ENCODE results near the gene PRSS58.

The PRSS58 gene

GRCh38 chr7:142257958-142258357 lies at the start of gene PRSS58:
TSS of gene PRSS58 (minus strand) at chr7:142258058. CDS start at chr7:142257707, 351 bp downstream.
- Histone ChIP-seq H3K27ac (ENCODE audit: low read depth, low read length) (no peak within 1 kb of the TSS), H3K9ac (ENCODE audit: low read length) (no peak within 1 kb of the TSS), H3K27me3 (ENCODE audit: control insufficient read depth, insufficient read depth, low read length) (no peaks in the 10 kb centered on the region), H3K36me3 (ENCODE audit: control insufficient read depth, insufficient read depth, low read length) (no peaks in the 10 kb centered on the region), H3K4me1 (ENCODE audit: control insufficient read depth, insufficient read depth, low read length) (no peaks in the 10 kb centered on the region), H3K4me3 (ENCODE audit: low read length) (no peak within 1 kb of the TSS)

- H3K36me3 ChIP-seq (ENCODE audit: control insufficient read depth, insufficient read depth, low read length), result no peaks in the 10 kb centered on the region
- no peaks in the 10 kb centered on the region for H3K27me3 ChIP-seq (ENCODE audit: control insufficient read depth, insufficient read depth, low read length)
- no peaks in the 10 kb centered on the region for H3K4me1 ChIP-seq (ENCODE audit: control insufficient read depth, insufficient read depth, low read length)
- no peak overlapping the region for H3K9ac ChIP-seq (ENCODE audit: low read length)
- no peak overlapping the region for H3K4me3 ChIP-seq (ENCODE audit: low read length)
- no peak overlapping the region for H3K27ac ChIP-seq (ENCODE audit: low read depth, low read length)
Observed at GRCh38 chr7:142307246-142307900, 49.5 kb upstream of the PRSS58 start.

- Histone ChIP-seq H3K4me1 (ENCODE audit: control insufficient read depth, insufficient read depth, low read length) (no peaks in the 10 kb centered on the region), H3K36me3 (ENCODE audit: control insufficient read depth, insufficient read depth, low read length) (no peaks in the 10 kb centered on the region)
Observed at GRCh38 chr7:142303650-142304049, 45.8 kb upstream of the PRSS58 start.

GRCh38 chr7:142301923-142302550 lies 44.2 kb upstream of the PRSS58 start:
- Histone ChIP-seq H3K4me1 (ENCODE audit: control insufficient read depth, insufficient read depth, low read length) (no peaks in the 10 kb centered on the region), H3K4me3 (ENCODE audit: low read length) (no peak overlapping the region), H3K27ac (ENCODE audit: low read depth, low read length) (no peak overlapping the region), H3K9ac (ENCODE audit: low read length) (no peak overlapping the region), H3K36me3 (ENCODE audit: control insufficient read depth, insufficient read depth, low read length) (no peaks in the 10 kb centered on the region), H3K27me3 (ENCODE audit: control insufficient read depth, insufficient read depth, low read length) (peaks cover 3% of the 10 kb centered on the region)

More at GRCh38 chr7:142303650-142304049, 45.8 kb upstream of the PRSS58 start:
- H3K27me3 ChIP-seq (ENCODE audit: control insufficient read depth, insufficient read depth, low read length), result no peaks in the 10 kb centered on the region
- no peak overlapping the region for H3K27ac ChIP-seq (ENCODE audit: low read depth, low read length)
- H3K9ac ChIP-seq (ENCODE audit: low read length), result no peak overlapping the region
- no peak overlapping the region for H3K4me3 ChIP-seq (ENCODE audit: low read length)

GRCh38 chr7:142301299-142301698 lies 43.4 kb upstream of the PRSS58 start:
- H3K4me3 ChIP-seq (ENCODE audit: low read length), result no peak overlapping the region
- H3K4me1 ChIP-seq (ENCODE audit: control insufficient read depth, insufficient read depth, low read length), result no peaks in the 10 kb centered on the region
- H3K27me3 ChIP-seq (ENCODE audit: control insufficient read depth, insufficient read depth, low read length), result peaks cover 3% of the 10 kb centered on the region
- no peak overlapping the region for H3K27ac ChIP-seq (ENCODE audit: low read depth, low read length)
- H3K9ac ChIP-seq (ENCODE audit: low read length), result no peak overlapping the region
- no peaks in the 10 kb centered on the region for H3K36me3 ChIP-seq (ENCODE audit: control insufficient read depth, insufficient read depth, low read length)

- no peak overlapping the region for H3K9ac ChIP-seq (ENCODE audit: low read length)
- H3K36me3 ChIP-seq (ENCODE audit: control insufficient read depth, insufficient read depth, low read length), result no peaks in the 10 kb centered on the region
- H3K4me3 ChIP-seq (ENCODE audit: low read length), result no peak overlapping the region
- no peaks in the 10 kb centered on the region for H3K4me1 ChIP-seq (ENCODE audit: control insufficient read depth, insufficient read depth, low read length)
- H3K27me3 ChIP-seq (ENCODE audit: control insufficient read depth, insufficient read depth, low read length), result peaks cover 3% of the 10 kb centered on the region
- H3K27ac ChIP-seq (ENCODE audit: low read depth, low read length), result no peak overlapping the region
Observed at GRCh38 chr7:142300689-142301088, 42.8 kb upstream of the PRSS58 start.

- no peaks in the 10 kb centered on the region for H3K4me1 ChIP-seq (ENCODE audit: control insufficient read depth, insufficient read depth, low read length)
- peaks cover 3% of the 10 kb centered on the region for H3K27me3 ChIP-seq (ENCODE audit: control insufficient read depth, insufficient read depth, low read length)
- H3K4me3 ChIP-seq (ENCODE audit: low read length), result no peak overlapping the region
- no peak overlapping the region for H3K9ac ChIP-seq (ENCODE audit: low read length)
- no peaks in the 10 kb centered on the region for H3K36me3 ChIP-seq (ENCODE audit: control insufficient read depth, insufficient read depth, low read length)
- H3K27ac ChIP-seq (ENCODE audit: low read depth, low read length), result no peak overlapping the region
Observed at GRCh38 chr7:142299237-142299781, 41.5 kb upstream of the PRSS58 start.

- Histone ChIP-seq H3K27me3 (ENCODE audit: control insufficient read depth, insufficient read depth, low read length) (peaks cover 3% of the 10 kb centered on the region), H3K36me3 (ENCODE audit: control insufficient read depth, insufficient read depth, low read length) (no peaks in the 10 kb centered on the region), H3K4me1 (ENCODE audit: control insufficient read depth, insufficient read depth, low read length) (no peaks in the 10 kb centered on the region)
Observed at GRCh38 chr7:142298627-142299026, 40.8 kb upstream of the PRSS58 start.

GRCh38 chr7:142298009-142298408 lies 40.2 kb upstream of the PRSS58 start:
- H3K27me3 ChIP-seq (ENCODE audit: control insufficient read depth, insufficient read depth, low read length), result peaks cover 3% of the 10 kb centered on the region
- no peaks in the 10 kb centered on the region for H3K36me3 ChIP-seq (ENCODE audit: control insufficient read depth, insufficient read depth, low read length)
- no peak overlapping the region for H3K4me3 ChIP-seq (ENCODE audit: low read length)
- no peak overlapping the region for H3K9ac ChIP-seq (ENCODE audit: low read length)
- H3K4me1 ChIP-seq (ENCODE audit: control insufficient read depth, insufficient read depth, low read length), result no peaks in the 10 kb centered on the region
- H3K27ac ChIP-seq (ENCODE audit: low read depth, low read length), result no peak overlapping the region

More at GRCh38 chr7:142298627-142299026, 40.8 kb upstream of the PRSS58 start:
- Histone ChIP-seq H3K27ac (ENCODE audit: low read depth, low read length) (no peak overlapping the region), H3K4me3 (ENCODE audit: low read length) (no peak overlapping the region), H3K9ac (ENCODE audit: low read length) (no peak overlapping the region)

- no peak overlapping the region for H3K9ac ChIP-seq (ENCODE audit: low read length)
- H3K4me1 ChIP-seq (ENCODE audit: control insufficient read depth, insufficient read depth, low read length), result no peaks in the 10 kb centered on the region
- H3K4me3 ChIP-seq (ENCODE audit: low read length), result no peak overlapping the region
- H3K27ac ChIP-seq (ENCODE audit: low read depth, low read length), result no peak overlapping the region
- H3K36me3 ChIP-seq (ENCODE audit: control insufficient read depth, insufficient read depth, low read length), result no peaks in the 10 kb centered on the region
- H3K27me3 ChIP-seq (ENCODE audit: control insufficient read depth, insufficient read depth, low read length), result no peaks in the 10 kb centered on the region
Observed at GRCh38 chr7:142280263-142280662, 22.4 kb upstream of the PRSS58 start.

GRCh38 chr7:142279601-142280000 lies 21.7 kb upstream of the PRSS58 start:
- no peaks in the 10 kb centered on the region for H3K36me3 ChIP-seq (ENCODE audit: control insufficient read depth, insufficient read depth, low read length)

GRCh38 chr7:142275028-142275427 lies 17.2 kb upstream of the PRSS58 start:
- no peak overlapping the region for H3K4me3 ChIP-seq (ENCODE audit: low read length)
- H3K27me3 ChIP-seq (ENCODE audit: control insufficient read depth, insufficient read depth, low read length), result no peaks in the 10 kb centered on the region
- no peak overlapping the region for H3K9ac ChIP-seq (ENCODE audit: low read length)
- no peaks in the 10 kb centered on the region for H3K36me3 ChIP-seq (ENCODE audit: control insufficient read depth, insufficient read depth, low read length)
- no peaks in the 10 kb centered on the region for H3K4me1 ChIP-seq (ENCODE audit: control insufficient read depth, insufficient read depth, low read length)
- H3K27ac ChIP-seq (ENCODE audit: low read depth, low read length), result no peak overlapping the region

More at GRCh38 chr7:142279601-142280000, 21.7 kb upstream of the PRSS58 start:
- H3K9ac ChIP-seq (ENCODE audit: low read length), result no peak overlapping the region
- no peaks in the 10 kb centered on the region for H3K27me3 ChIP-seq (ENCODE audit: control insufficient read depth, insufficient read depth, low read length)
- no peak overlapping the region for H3K27ac ChIP-seq (ENCODE audit: low read depth, low read length)
- H3K4me3 ChIP-seq (ENCODE audit: low read length), result no peak overlapping the region
- H3K4me1 ChIP-seq (ENCODE audit: control insufficient read depth, insufficient read depth, low read length), result no peaks in the 10 kb centered on the region

All from rectal smooth muscle tissue (tissue), 1 donor.